Astrocyte (in vitro differentiated cells and primary cell): Measurements from ENCODE around the gene PYGM. TPM values are rescaled to one million over a fixed set of nuclear protein-coding genes. Genes with fewer than 3 reads are reported as not detected.

Experiments used
- DNase-seq: peaks from one replicate; pipeline ENCODE4 v3.0.0-alpha.2; 2010; ENCODE audit warnings: low read depth
- FAIRE-seq: peaks from 2 replicates; lab custom pipeline; 2011; peaks lifted over from hg19 to GRCh38; lab: Jason Lieb, UNC
- H2AFZ ChIP-seq: 2 replicates; pipeline ENCODE4 v1.6.0; 2012; ENCODE audit warnings: low read depth, low read length, inconsistent platforms
- H3K27ac ChIP-seq: 2 replicates; pipeline ENCODE4 v1.5.1; 2011; ENCODE audit warnings: low read depth, low read length, inconsistent platforms
- H3K27me3 ChIP-seq: 2 replicates; pipeline ENCODE4 v1.6.0; 2011; ENCODE audit warnings: low read length, inconsistent platforms; ENCODE audit not compliant: insufficient read depth
- H3K36me3 ChIP-seq: 2 replicates; pipeline ENCODE4 v1.5.1; 2011; ENCODE audit warnings: low read length, inconsistent platforms; ENCODE audit not compliant: insufficient read depth
- H3K4me1 ChIP-seq: 2 replicates; pipeline ENCODE4 v1.5.1; 2011; ENCODE audit warnings: low read length, inconsistent platforms; ENCODE audit not compliant: insufficient read depth
- H3K4me2 ChIP-seq: 2 replicates; pipeline ENCODE4 v1.6.0; 2012; ENCODE audit warnings: low read length, inconsistent platforms
- H3K4me3 ChIP-seq: 2 replicates; pipeline ENCODE4 v1.5.1; 2011; ENCODE audit warnings: low read depth, mild to moderate bottlenecking, low read length, inconsistent platforms; ENCODE audit not compliant: insufficient read depth
- H3K79me2 ChIP-seq: 2 replicates; pipeline ENCODE4 v1.6.0; 2012; ENCODE audit warnings: mild to moderate bottlenecking, low read length, inconsistent platforms; ENCODE audit not compliant: insufficient read depth
- H3K9ac ChIP-seq: 2 replicates; pipeline ENCODE4 v1.6.0; 2012; ENCODE audit warnings: mild to moderate bottlenecking, low read length, inconsistent platforms
- H3K9me3 ChIP-seq: 2 replicates; pipeline ENCODE4 v1.5.1; 2012; ENCODE audit warnings: low read depth, mild to moderate bottlenecking, low read length, inconsistent platforms; ENCODE audit not compliant: insufficient read depth
- H4K20me1 ChIP-seq: 2 replicates; pipeline ENCODE4 v1.6.0; 2012; ENCODE audit warnings: low read length, inconsistent platforms; ENCODE audit not compliant: insufficient read depth
- H3K27ac Mint-ChIP-seq: one replicate; pipeline ENCODE4 v1.8.0; 2021; ENCODE audit warnings: mild to moderate bottlenecking, mixed read lengths; ENCODE audit not compliant: unreplicated experiment
- H3K27me3 Mint-ChIP-seq: one replicate; pipeline ENCODE4 v1.8.0; 2021; ENCODE audit warnings: low read depth, mixed read lengths; ENCODE audit not compliant: unreplicated experiment
- H3K36me3 Mint-ChIP-seq: one replicate; pipeline ENCODE4 v1.8.0; 2021; ENCODE audit warnings: low read depth, mixed read lengths; ENCODE audit not compliant: unreplicated experiment
- H3K4me1 Mint-ChIP-seq: one replicate; pipeline ENCODE4 v1.8.0; 2021; ENCODE audit warnings: low read depth, mixed read lengths; ENCODE audit not compliant: unreplicated experiment
- H3K4me3 Mint-ChIP-seq: one replicate; pipeline ENCODE4 v1.8.0; 2021; ENCODE audit warnings: mild to moderate bottlenecking, moderate library complexity, mixed read lengths; ENCODE audit not compliant: unreplicated experiment
- H3K9me3 Mint-ChIP-seq: one replicate; pipeline ENCODE4 v1.8.0; 2021; ENCODE audit warnings: mild to moderate bottlenecking, mixed read lengths; ENCODE audit not compliant: unreplicated experiment
- EZH2 ChIP-seq: IDR thresholded peaks from 2 replicates; pipeline ENCODE4 v1.6.1; 2012; ENCODE audit warnings: mild to moderate bottlenecking, low read length, inconsistent platforms; ENCODE audit not compliant: insufficient read depth
- total RNA-seq: library from RNA; stranded (reverse); gene quantifications from 2 replicates; pipeline ENCODE4 v1.2.1, GENCODE V29; 2021
- TF ChIP-seq, protein P1 (sequence below): IDR thresholded peaks from 2 replicates; pipeline ENCODE4 v1.5.1; 2011; ENCODE audit warnings: low read depth, mild to moderate bottlenecking, inconsistent platforms, low read length, moderate library complexity; ENCODE audit not compliant: insufficient read depth

PYGM gene
- total RNA-seq, 1 donor from 2014 or later = 0.68 TPM

DNA sequence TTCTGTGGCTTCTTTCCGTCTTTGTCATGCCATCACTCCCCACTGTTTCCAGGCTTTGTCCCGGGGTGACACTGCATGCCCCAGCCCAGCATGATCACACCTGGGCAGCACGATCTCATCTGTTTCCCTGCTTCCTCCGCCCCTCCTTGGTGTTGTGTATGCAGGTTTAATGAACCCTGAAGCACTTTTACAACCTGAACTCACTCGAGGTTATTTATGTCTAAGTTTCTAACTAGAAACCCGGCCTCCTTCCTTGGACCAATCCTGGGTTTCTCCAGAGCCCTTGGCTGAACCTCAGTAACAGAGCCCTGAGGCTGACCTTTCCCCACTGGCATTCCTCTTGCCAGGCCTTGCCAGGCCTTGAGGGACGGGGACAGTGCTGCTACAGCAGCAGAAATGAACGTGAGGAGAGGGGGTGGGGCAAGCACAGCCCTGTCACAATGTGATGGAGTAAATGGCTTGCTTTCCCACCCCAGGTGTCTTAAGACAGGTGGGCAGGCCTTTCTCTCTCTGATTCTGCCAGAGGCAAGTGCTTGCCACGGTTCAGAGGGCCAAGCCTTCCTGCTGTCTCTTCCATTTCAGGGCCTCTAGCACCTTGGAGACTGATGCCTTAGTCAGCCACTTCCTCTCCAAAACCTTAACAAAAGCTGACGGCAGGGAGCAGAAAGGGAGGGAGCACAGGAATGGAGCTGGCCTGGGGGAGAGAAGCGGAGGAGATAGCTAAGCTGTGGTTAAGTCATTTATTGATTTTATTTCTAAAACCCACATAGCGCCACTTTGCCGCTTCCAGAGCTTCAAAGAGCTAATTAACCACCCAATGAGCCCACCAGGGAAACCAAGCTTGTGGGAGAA, 3.1 kb upstream of the PYGM start:
- Histone ChIP-seq H3K27me3 (no peaks in the 10 kb centered on the region), H3K79me2 (peaks cover 12% of the 10 kb centered on the region), H3K36me3 (peaks cover 30% of the 10 kb centered on the region), H3K27ac (peak overlapping the region; percentile 20), H3K4me1 (peaks cover 24% of the 10 kb centered on the region), H4K20me1 (peaks cover 67% of the 10 kb centered on the region), H3K9ac (peak overlapping the region; percentile 35), H3K4me2 (peak overlapping the region; percentile 70), H3K4me3 (no peak overlapping the region), H2AFZ (no peak overlapping the region), H3K9me3 (no peaks in the 10 kb centered on the region)
- FAIRE-seq = no peak
- peak overlapping the region; percentile 62 for H3K27ac Mint-ChIP-seq
- no peaks in the 10 kb centered on the region for H3K27me3 Mint-ChIP-seq
- H3K9me3 Mint-ChIP-seq = no peaks in the 10 kb centered on the region
- peak; percentile 76 for DNase-seq
- peaks cover 36% of the 10 kb centered on the region for H3K4me1 Mint-ChIP-seq
- peak overlapping the region; percentile 23 for H3K4me3 Mint-ChIP-seq
- H3K36me3 Mint-ChIP-seq = peaks cover 13% of the 10 kb centered on the region
- TF ChIP-seq EZH2 = no peak
- TF ChIP-seq, protein P1, sequence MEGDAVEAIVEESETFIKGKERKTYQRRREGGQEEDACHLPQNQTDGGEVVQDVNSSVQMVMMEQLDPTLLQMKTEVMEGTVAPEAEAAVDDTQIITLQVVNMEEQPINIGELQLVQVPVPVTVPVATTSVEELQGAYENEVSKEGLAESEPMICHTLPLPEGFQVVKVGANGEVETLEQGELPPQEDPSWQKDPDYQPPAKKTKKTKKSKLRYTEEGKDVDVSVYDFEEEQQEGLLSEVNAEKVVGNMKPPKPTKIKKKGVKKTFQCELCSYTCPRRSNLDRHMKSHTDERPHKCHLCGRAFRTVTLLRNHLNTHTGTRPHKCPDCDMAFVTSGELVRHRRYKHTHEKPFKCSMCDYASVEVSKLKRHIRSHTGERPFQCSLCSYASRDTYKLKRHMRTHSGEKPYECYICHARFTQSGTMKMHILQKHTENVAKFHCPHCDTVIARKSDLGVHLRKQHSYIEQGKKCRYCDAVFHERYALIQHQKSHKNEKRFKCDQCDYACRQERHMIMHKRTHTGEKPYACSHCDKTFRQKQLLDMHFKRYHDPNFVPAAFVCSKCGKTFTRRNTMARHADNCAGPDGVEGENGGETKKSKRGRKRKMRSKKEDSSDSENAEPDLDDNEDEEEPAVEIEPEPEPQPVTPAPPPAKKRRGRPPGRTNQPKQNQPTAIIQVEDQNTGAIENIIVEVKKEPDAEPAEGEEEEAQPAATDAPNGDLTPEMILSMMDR = no peak

DNA sequence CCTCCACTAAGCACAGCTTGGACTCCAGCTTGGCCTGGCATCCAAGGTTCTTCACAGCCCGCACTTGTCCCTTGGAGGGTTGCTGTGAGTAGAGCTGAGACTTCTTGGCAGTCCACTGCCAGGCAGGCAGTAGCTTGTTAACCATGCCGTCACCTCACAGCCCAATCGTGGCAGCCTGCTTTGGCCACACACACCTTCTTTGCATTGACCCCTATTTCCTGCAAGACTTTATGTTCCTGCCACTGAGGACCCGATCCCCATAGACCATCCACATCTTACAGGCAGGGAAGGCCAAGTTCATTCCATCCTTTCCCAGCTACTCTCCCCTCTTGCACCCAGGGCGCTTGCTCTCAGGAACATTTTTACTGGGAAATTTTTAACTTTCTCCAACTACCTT, 2.5 kb upstream of the PYGM start:
- H3K27ac ChIP-seq = no peak overlapping the region
- DNase-seq (no peak), FAIRE-seq (no peak)
- no peaks in the 10 kb centered on the region for H3K9me3 Mint-ChIP-seq
- H3K4me3 Mint-ChIP-seq = no peak overlapping the region
- H3K27me3 ChIP-seq = no peaks in the 10 kb centered on the region
- H3K27ac Mint-ChIP-seq = peak overlapping the region; percentile 62
- no peak overlapping the region for H3K4me3 ChIP-seq
- no peak overlapping the region for H2AFZ ChIP-seq
- H3K9me3 ChIP-seq = no peaks in the 10 kb centered on the region
- H3K4me1 ChIP-seq = peaks cover 24% of the 10 kb centered on the region
- H3K4me1 Mint-ChIP-seq = peaks cover 36% of the 10 kb centered on the region
- no peak overlapping the region for H3K9ac ChIP-seq
- H3K36me3 Mint-ChIP-seq = peaks cover 11% of the 10 kb centered on the region
- H4K20me1 ChIP-seq = peaks cover 61% of the 10 kb centered on the region
- H3K4me2 ChIP-seq = no peak overlapping the region
- H3K36me3 ChIP-seq = peaks cover 25% of the 10 kb centered on the region
- no peak for TF ChIP-seq EZH2
- TF ChIP-seq, protein P1 = no peak
- peaks cover 7% of the 10 kb centered on the region for H3K79me2 ChIP-seq
- H3K27me3 Mint-ChIP-seq = no peaks in the 10 kb centered on the region
